Measurements from ENCODE around the gene DCDC1.
"Not testable (repeated sequence)": the region's sequence is repeated elsewhere in the genome, so short reads cannot be mapped to it uniquely, and the experiment has no call there.

Gene DCDC1

GRCh38 chr11:30983776-30984441, 385.6 kb downstream of the DCDC1 start:
- DNase-seq = no peak

GRCh38 chr11:30983143-30983542, 386.4 kb downstream of the DCDC1 start:
- DNase-seq = no peak

DNA sequence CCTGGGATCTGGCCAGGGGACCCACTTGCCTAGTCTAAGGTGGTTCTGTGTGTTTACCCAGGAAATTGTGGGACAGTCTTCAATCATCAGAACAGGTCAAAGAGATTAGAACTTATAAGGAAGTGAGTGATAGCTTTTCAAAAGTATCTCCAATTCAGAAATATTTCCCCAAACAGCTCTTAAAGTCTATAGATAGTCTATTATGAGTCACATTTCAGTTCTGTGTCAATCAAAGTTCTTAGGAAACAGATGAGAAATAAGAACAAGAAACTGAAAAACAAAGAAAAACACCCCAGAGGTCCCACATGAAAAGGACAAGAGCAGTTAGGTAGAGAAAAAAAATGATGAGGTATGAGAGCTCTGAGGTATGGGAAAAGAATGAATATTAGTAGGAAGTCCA, 402.0 kb downstream of the DCDC1 start:
- no peak for DNase-seq

DNA sequence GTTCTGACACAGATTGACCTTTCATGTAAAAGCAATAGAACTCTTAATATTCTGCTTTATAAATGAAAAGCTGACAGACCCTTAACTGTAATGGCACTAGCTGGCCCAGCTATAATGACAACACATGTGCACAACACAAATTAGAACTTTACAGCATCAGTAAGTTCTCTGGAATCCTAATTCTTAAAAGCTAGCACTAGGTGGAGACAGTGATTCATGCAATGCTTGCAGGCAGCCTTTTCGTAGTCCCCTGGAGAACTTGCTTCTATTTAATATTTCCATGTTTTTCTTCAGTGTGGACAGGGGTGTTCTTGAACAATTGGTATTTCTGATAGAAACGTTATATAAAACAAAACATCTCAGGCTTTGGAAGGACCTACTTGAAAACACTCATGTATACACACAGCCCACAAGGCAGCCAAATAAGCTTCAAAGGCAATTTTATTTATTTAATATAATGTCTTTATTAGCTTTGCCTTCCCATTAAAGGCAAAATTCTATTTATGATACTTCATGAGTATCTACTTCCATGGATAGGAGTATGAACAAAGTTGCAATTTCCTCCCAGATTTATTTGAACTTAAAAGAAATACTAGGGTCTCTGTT, 409.0 kb downstream of the DCDC1 start:
- DNase-seq = peak; percentile 74

DNA sequence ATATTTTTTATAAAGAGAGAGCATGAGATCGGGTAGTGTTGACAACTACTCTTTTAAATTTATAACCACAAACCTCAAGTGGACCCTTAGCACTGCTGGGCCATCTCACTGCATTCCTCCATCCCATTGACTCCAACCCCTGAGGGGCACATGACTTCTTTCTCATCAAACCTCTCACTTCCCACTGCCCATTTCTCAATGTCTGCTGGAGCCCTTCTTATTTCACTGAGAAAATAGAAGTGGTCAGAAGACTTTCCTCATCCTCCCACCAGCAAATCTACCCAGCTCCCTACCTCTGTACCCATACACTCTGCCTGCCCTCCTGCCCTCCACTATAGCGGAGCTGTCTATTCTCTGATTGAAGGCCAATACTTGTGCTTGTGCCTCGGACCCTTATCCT, 412.8 kb downstream of the DCDC1 start:
- DNase-seq = no peak

DNA sequence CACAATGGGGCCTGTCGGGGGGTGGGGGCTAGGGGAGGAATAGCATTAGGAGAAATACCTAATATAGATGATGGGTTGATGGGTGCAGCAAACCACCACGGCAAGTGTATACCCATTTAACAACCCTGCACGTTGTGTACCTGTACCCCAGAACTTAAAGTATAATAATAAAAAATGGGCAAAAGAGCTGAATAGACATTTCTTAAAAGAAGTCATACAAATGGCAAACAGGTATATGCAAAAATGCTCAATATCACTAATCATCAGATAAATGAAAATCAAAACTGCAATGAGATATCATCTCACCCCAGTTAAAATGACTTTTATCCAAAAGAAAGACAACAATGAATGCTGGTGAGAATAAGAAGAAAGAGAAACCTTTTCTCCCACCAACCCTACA, 419.7 kb downstream of the DCDC1 start:
- no peak for DNase-seq

- DNase-seq = not testable (repeated sequence)
Observed at GRCh38 chr11:30947715-30948114, 421.8 kb downstream of the DCDC1 start.

- no peak for DNase-seq
Observed at GRCh38 chr11:30938810-30939209, 430.7 kb downstream of the DCDC1 start.

DNA sequence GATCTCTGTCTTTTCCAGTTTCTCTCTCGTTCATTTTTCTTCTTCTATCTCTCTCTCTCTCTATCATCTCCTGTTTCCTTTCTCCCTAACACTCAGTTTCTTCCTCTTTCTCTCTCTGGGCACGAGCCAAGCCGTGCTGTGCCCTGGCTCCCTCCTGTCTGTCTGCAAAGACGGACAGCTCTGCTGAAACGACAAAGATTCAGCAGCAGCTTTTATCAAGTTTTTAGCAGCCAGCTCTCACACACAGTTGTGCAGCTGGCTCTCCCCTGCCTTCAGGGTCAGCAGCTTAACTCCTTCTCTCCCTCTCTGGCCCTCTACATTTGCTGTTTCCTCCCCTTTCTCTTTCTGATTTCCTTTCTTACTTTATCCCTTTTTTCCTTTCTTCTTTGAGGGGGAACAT, 431.4 kb downstream of the DCDC1 start:
- peak; percentile 72 for DNase-seq

DNA sequence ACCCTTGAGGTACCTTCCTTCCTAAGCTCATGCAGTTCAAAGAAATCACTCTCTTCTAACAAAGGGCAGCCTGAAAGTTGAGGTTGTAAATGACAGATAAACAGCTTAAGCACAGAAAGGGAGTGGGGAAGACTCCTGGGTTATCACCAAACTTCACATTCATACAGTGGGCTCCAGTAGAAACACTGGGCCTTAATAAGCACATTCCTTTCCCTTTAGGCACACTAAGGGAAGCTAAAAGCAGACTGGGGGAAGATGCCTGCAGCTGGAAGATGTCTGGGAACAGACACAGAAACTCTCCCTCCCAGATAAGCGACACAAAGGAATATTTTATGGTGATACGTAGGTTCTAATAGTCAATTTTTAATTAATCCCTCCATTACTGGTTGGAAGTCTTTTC, 433.0 kb downstream of the DCDC1 start:
- no peak for DNase-seq

GRCh38 chr11:30935861-30936260, 433.7 kb downstream of the DCDC1 start:
- no peak for DNase-seq

DNA sequence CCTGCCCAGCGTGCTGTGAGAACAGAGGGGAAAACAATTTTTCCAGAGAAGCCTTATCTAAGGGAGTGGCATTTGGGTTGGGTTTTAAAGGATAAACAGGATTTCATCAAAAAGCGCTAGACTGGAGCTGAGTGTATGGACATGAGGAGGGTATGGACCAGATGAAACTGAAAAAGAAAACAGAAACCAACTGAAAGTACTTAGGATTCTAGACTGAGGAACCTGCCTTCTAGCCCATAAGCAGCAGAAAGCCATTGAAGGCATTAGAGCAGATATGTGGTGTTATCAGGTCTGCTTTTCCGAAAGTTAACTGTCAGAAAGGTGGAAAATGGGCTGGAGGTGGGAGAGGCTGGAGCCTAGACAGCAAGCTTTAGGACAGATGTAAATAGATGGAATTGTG, 443.4 kb downstream of the DCDC1 start:
- peak; percentile 8 for DNase-seq

DNA sequence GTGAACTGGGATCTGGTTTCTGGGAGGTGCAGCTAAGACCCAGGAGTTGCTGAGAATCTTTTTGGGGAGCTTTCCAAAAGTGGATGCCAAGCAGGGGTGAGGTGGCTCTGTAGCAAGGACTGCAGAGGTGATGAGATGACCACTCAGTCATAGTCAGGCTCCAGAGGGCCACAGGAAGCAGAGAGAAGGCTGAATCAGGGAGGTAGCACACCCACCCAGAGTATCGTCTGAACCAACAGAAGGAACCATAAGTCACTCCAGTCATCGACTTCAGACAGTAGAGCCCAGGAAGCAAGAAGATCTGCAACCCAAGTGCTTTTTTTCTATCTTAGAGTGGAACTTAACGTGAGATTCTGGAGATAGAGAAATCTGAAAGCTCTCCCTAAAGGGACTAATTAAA, 447.7 kb downstream of the DCDC1 start:
- DNase-seq = no peak

DNA sequence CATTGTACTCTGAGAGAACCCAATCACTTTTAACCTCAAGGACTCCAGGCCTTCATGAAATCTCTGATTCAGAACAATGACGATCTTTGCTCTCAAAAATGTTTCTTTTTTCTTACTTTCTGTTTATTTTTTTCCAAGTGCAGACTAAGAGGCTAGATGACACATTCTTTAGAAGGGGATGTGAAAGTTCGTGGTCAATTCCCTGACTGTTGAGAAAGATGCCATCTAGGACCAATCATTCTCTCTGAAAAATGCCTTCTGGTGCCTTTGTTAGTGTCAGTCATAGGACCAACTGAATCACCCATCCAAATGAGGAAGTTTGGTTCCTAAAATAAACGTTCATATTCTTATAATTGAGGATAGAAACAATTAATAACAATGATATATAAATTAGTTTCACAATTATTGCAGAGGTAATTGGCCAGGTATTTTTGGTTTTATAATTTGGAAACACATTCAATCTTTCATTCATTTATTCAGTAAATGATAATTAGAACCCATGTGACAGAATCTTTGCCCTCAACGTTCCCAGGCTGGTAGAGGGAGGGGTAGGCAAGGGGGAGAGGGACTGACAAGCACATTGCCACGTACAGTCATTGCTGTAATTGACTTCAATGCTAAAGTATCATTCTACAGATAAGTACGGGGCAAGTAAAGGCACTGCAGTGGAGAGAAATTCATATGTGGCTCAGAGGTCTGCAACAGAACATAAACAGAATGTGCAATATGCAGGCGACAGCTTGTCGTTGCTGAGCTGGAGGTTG, 450.0 kb downstream of the DCDC1 start:
- DNase-seq = peak; percentile 60

- peak; percentile 80 for DNase-seq
Observed at GRCh38 chr11:30917859-30918478, 451.6 kb downstream of the DCDC1 start.

GRCh38 chr11:30917266-30917665, 452.3 kb downstream of the DCDC1 start:
- no peak for DNase-seq

DNA sequence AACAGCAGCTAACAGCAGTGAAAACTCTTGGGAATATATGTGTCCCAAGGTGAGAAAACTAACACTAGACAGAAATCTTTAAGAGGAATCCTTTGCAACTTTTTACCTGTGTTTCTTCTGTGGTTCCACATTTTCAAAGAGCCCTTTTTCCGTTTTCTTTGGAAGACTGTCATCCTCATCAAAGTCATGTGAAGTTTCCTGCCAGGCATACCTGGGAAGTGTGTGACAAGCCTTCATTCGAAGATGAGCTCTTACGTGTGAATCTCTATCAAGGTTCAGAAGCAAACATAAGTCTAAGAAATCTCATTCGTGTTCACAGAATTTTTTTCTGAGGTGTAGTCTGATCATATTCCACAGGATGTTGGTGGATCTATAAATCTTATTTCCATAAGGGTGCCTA, 452.8 kb downstream of the DCDC1 start:
- DNase-seq = no peak

GRCh38 chr11:30914143-30914762, 455.3 kb downstream of the DCDC1 start:
- DNase-seq = peak; percentile 49

- no peak for DNase-seq
Observed at GRCh38 chr11:30911247-30911646, 458.3 kb downstream of the DCDC1 start.

- no peak for DNase-seq
Observed at GRCh38 chr11:30908857-30909256, 460.7 kb downstream of the DCDC1 start.

- DNase-seq = no peak
Observed at GRCh38 chr11:30908272-30908671, 461.3 kb downstream of the DCDC1 start.

DNA sequence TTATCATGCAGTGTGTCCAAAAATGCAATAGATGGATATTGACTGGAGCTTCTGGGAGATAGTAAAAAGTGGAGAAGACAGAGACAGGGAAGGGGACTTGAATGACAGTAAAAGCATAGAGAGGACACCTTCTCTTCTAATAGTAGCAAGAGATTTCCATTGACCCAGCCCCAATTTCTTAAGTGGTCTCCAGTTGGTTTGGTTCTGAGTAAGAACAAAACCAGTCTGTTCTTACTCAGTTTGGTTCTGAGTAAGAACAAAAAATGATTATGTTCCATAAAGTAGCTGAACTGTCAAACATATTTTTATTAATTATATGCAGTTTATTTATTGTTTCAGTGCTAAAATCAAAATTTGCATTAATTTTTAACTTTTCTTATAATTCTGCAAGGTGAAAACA, 466.6 kb downstream of the DCDC1 start:
- no peak for DNase-seq

DNA sequence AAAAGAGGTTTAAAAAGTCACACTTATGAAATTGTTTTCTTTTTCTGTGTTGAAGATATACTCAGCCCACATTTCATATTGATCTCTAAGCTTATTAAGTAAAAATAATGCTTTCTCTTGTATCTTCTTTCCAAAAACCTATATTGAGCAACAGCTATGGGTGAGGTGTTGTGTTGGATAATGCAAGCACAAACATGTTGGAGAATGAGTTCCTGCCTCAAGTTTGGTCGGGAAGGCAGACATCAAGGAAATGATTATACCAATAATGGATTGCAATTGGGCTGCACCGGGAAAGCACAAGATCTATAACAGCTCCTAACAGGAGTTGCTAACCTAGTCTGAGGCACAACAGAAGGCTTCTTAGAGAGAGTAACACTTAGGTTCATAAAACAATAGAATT, 474.5 kb downstream of the DCDC1 start:
- DNase-seq = no peak
